PC-9 (cell line): ENCODE data around the gene SMARCA2. TPM values are rescaled to one million over a fixed set of nuclear protein-coding genes. Genes with fewer than 3 reads are reported as not detected.

Experiments
- BruUV-seq: library from RNA; stranded (reverse); fragments of 400-500 nt; replicated peaks from 2 replicates; lab custom pipeline; 2021; lab: Mats Ljungman, UMichigan
- CTCF ChIA-PET: fragments of 300-600 bp; sonication (Branson Sonifier 250); formaldehyde crosslinking; loops from one replicate; lab custom pipeline; 2022; ENCODE audit warnings: antibody characterized with exemption; lab: Charles Lee
- POLR2A ChIA-PET: fragments of 300-600 bp; sonication (Branson Sonifier 250); formaldehyde crosslinking; loops from one replicate; lab custom pipeline; 2022; ENCODE audit warnings: antibody characterized with exemption; ENCODE audit not compliant: unreplicated experiment; lab: Charles Lee
- DNase-seq, 2 experiments: peaks; one replicate each; pipeline versions ENCODE4 v3.0.0 to v3.0.0-alpha.2; 2015 to 2022; ENCODE audit warnings: mixed read lengths in 1 of 2
- H2AFZ ChIP-seq: fragments of 200-600 bp; sonication (generic); 2 replicates; pipeline ENCODE4 v1.8.1; 2017; ENCODE audit warnings: antibody characterized with exemption
- H3F3A ChIP-seq: fragments of 200-600 bp; sonication (generic); 2 replicates; pipeline ENCODE4 v1.8.1; 2017; ENCODE audit warnings: antibody characterized with exemption, mild to moderate bottlenecking, low read depth; ENCODE audit not compliant: insufficient read depth
- H3K27ac ChIP-seq: fragments of 200-600 bp; sonication (generic); 2 replicates; pipeline ENCODE4 v1.6.1; 2016; ENCODE audit warnings: mixed run types
- H3K27me3 ChIP-seq: fragments of 200-600 bp; sonication (generic); 2 replicates; pipeline ENCODE4 v1.6.1; 2016; ENCODE audit warnings: low read depth, mixed run types; ENCODE audit not compliant: insufficient read depth
- H3K36me3 ChIP-seq: fragments of 200-600 bp; sonication (generic); 2 replicates; pipeline ENCODE4 v1.6.1; 2016; ENCODE audit warnings: low read depth, mixed run types
- H3K4me1 ChIP-seq: fragments of 200-600 bp; sonication (generic); replicated peaks from 2 replicates; pipeline ENCODE4 v1.6.1; 2016; ENCODE audit warnings: mixed run types; ENCODE audit not compliant: insufficient read depth
- H3K4me2 ChIP-seq: fragments of 200-600 bp; sonication (generic); 2 replicates; pipeline ENCODE4 v1.6.1; 2017; ENCODE audit warnings: mixed run types
- H3K4me3 ChIP-seq: fragments of 200-600 bp; sonication (generic); 2 replicates; pipeline ENCODE4 v1.6.1; 2016; ENCODE audit warnings: mixed run types
- H3K79me2 ChIP-seq: fragments of 200-600 bp; sonication (generic); 2 replicates; pipeline ENCODE4 v1.6.1; 2017; ENCODE audit warnings: low read depth, mixed run types
- H3K9me2 ChIP-seq: fragments of 200-600 bp; sonication (generic); 2 replicates; pipeline ENCODE4 v1.8.1; 2017; ENCODE audit warnings: mild to moderate bottlenecking; ENCODE audit not compliant: insufficient read depth
- H3K9me3 ChIP-seq: fragments of 200-600 bp; sonication (generic); 2 replicates; pipeline ENCODE4 v1.8.1; 2016; ENCODE audit warnings: low read depth; ENCODE audit not compliant: insufficient read depth
- H4K20me1 ChIP-seq: fragments of 200-600 bp; sonication (generic); 2 replicates; pipeline ENCODE4 v1.8.1; 2017; ENCODE audit not compliant: insufficient read depth
- CTCF ChIP-seq: fragments of 200-600 bp; sonication (generic); conservative IDR thresholded peaks from 2 replicates; pipeline ENCODE4 v1.6.1; 2017; ENCODE audit warnings: mixed run types, antibody characterized with exemption, mild to moderate bottlenecking, moderate library complexity
- EZH2 ChIP-seq: fragments of 200-600 bp; sonication (generic); IDR thresholded peaks from 2 replicates; pipeline ENCODE4 v1.8.0; 2017; ENCODE audit warnings: antibody characterized with exemption, low read depth
- intact Hi-C: fragments of 100-400 bp; cut with micrococcal nuclease; formaldehyde crosslinking; loops from one replicate; pipeline ENCODE4 v1.10.0; 2022; ENCODE audit not compliant: unreplicated experiment
- total RNA-seq: library from RNA; stranded (reverse); gene quantifications from 2 replicates; pipeline ENCODE4 v1.2.3, GENCODE V29; 2021

Gene SMARCA2
- total RNA-seq, 1 experiment from 2014 or later, result 29.3 TPM

- Histone ChIP-seq H3K4me3 (no peak overlapping the region), H3K4me2 (no peak overlapping the region), H3K79me2 (no peaks in the 10 kb centered on the region), H4K20me1 (no peaks in the 10 kb centered on the region), H3K9me3 (no peaks in the 10 kb centered on the region), H3K27me3 (no peaks in the 10 kb centered on the region), H3K27ac (no peak overlapping the region), H2AFZ (no peak overlapping the region), H3F3A (no peaks in the 10 kb centered on the region), H3K36me3 (no peaks in the 10 kb centered on the region), H3K9me2 (no peaks in the 10 kb centered on the region), H3K4me1 (no peaks in the 10 kb centered on the region)
- ChIA-PET POLR2A (no interaction called here), CTCF (interaction anchor here (0.5 to 0.6 kb wide), 2 partner anchors 14 to 20 kb away, joined by 4 to 7 read pairs; no protein-coding TSS in a partner anchor)
- BruUV-seq, result no TSS peak
- no peak for DNase-seq
- TF ChIP-seq CTCF, result no peak
- no peak for TF ChIP-seq EZH2
- intact Hi-C loops, result no loop called here
Measured at GRCh38 chr9:2126331-2126803, 111.2 kb downstream of the SMARCA2 start.

GRCh38 chr9:2127486-2127885, 112.3 kb downstream of the SMARCA2 start:
- H4K20me1 ChIP-seq, result no peaks in the 10 kb centered on the region
- intact Hi-C loops, result no loop called here
- H3F3A ChIP-seq, result no peaks in the 10 kb centered on the region
- H3K9me2 ChIP-seq, result no peaks in the 10 kb centered on the region
- no peak overlapping the region for H2AFZ ChIP-seq
- TF ChIP-seq EZH2 (no peak), CTCF (no peak)
- no peak overlapping the region for H3K27ac ChIP-seq
- no peak for DNase-seq
- no peak overlapping the region for H3K4me3 ChIP-seq
- ChIA-PET POLR2A (no interaction called here), CTCF (no interaction called here)
- BruUV-seq, result no TSS peak
- no peaks in the 10 kb centered on the region for H3K9me3 ChIP-seq
- H3K4me1 ChIP-seq, result no peaks in the 10 kb centered on the region
- no peaks in the 10 kb centered on the region for H3K27me3 ChIP-seq
- H3K79me2 ChIP-seq, result no peaks in the 10 kb centered on the region
- H3K36me3 ChIP-seq, result no peaks in the 10 kb centered on the region
- no peak overlapping the region for H3K4me2 ChIP-seq

GRCh38 chr9:2128141-2128540, 113.0 kb downstream of the SMARCA2 start:
- Histone ChIP-seq H2AFZ (no peak overlapping the region), H4K20me1 (no peaks in the 10 kb centered on the region), H3F3A (no peaks in the 10 kb centered on the region), H3K36me3 (no peaks in the 10 kb centered on the region), H3K4me2 (no peak overlapping the region), H3K9me3 (no peaks in the 10 kb centered on the region), H3K4me3 (no peak overlapping the region), H3K27me3 (no peaks in the 10 kb centered on the region), H3K79me2 (no peaks in the 10 kb centered on the region), H3K27ac (no peak overlapping the region), H3K9me2 (no peaks in the 10 kb centered on the region), H3K4me1 (no peaks in the 10 kb centered on the region)
- intact Hi-C loops, result no loop called here
- CTCF ChIA-PET, result no interaction called here
- no TSS peak for BruUV-seq
- no peak for TF ChIP-seq EZH2
- no peak for TF ChIP-seq CTCF
- POLR2A ChIA-PET, result no interaction called here
- no peak for DNase-seq
